WTC11 (cell line): Measurements from ENCODE around the gene LPCAT1. TPM values are rescaled to one million over a fixed set of nuclear protein-coding genes. Genes with fewer than 3 reads are reported as not detected.

Source experiments
- ATAC-seq: fragments of 200-7000 bp; cut with Tn5 transposase; 2 replicates; pipeline ENCODE4 v1.10.0; 2021; ENCODE audit warnings: mild to moderate bottlenecking, moderate library complexity
- CTCF ChIA-PET: fragments of 300-600 bp; sonication (Branson Sonifier 250); formaldehyde crosslinking; loops from one replicate; lab custom pipeline; 2021; ENCODE audit warnings: antibody characterized with exemption; lab: Charles Lee
- POLR2A ChIA-PET: fragments of 350-600 bp; sonication (Branson Sonifier 250); formaldehyde crosslinking; loops from one replicate; lab custom pipeline; 2021; ENCODE audit warnings: antibody characterized with exemption; lab: Charles Lee
- DNase-seq: peaks from one replicate; pipeline ENCODE4 v3.0.0; 2021; ENCODE audit warnings: low spot score
- H3K27ac Mint-ChIP-seq: 2 replicates; pipeline ENCODE4 v1.8.0; 2021; ENCODE audit warnings: mixed read lengths
- H3K27me3 Mint-ChIP-seq: 2 replicates; pipeline ENCODE4 v1.8.0; 2021; ENCODE audit warnings: low read depth, mild to moderate bottlenecking, moderate library complexity, mixed read lengths
- H3K36me3 Mint-ChIP-seq: 2 replicates; pipeline ENCODE4 v1.8.0; 2021; ENCODE audit warnings: mixed read lengths
- H3K4me1 Mint-ChIP-seq: 2 replicates; pipeline ENCODE4 v1.8.0; 2022; ENCODE audit warnings: mixed read lengths
- H3K4me3 Mint-ChIP-seq: 2 replicates; pipeline ENCODE4 v1.8.0; 2021; ENCODE audit warnings: mild to moderate bottlenecking, moderate library complexity, mixed read lengths
- H3K9me3 Mint-ChIP-seq: 2 replicates; pipeline ENCODE4 v1.8.0; 2021; ENCODE audit warnings: mixed read lengths
- AR ChIP-seq: fragments of 250-450 bp; sonication (Bioruptor Pico); IDR thresholded peaks from 2 replicates; pipeline ENCODE4 v1.9.0; 2021; ENCODE audit warnings: mild to moderate bottlenecking
- ATF1 ChIP-seq: sonication (generic); formaldehyde crosslinking; IDR thresholded peaks from 2 replicates; pipeline ENCODE4 v1.8.1; 2023; ENCODE audit warnings: mild to moderate bottlenecking, moderate library complexity, missing genetic modification reagents
- CDX4 ChIP-seq: fragments of 250-450 bp; sonication (Bioruptor Pico); IDR thresholded peaks from 2 replicates; pipeline ENCODE4 v1.9.0; 2021; ENCODE audit warnings: moderate library complexity, mild to moderate bottlenecking, inconsistent platforms, borderline replicate concordance
- ELF4 ChIP-seq: sonication (generic); formaldehyde crosslinking; IDR thresholded peaks from 2 replicates; pipeline ENCODE4 v1.8.1; 2022; ENCODE audit warnings: low read depth, mild to moderate bottlenecking, moderate library complexity, missing genetic modification reagents
- FOXK1 ChIP-seq: sonication (generic); formaldehyde crosslinking; IDR thresholded peaks from 2 replicates; pipeline ENCODE4 v1.8.0; 2022; ENCODE audit warnings: mild to moderate bottlenecking, moderate library complexity, missing genetic modification reagents
- HMGA2 ChIP-seq: fragments of 250-450 bp; sonication (Bioruptor Pico); IDR thresholded peaks from 2 replicates; pipeline ENCODE4 v1.4.0; 2021; ENCODE audit warnings: mild to moderate bottlenecking, moderate library complexity
- JAZF1 ChIP-seq: fragments of 250-450 bp; sonication (Bioruptor Pico); IDR thresholded peaks from 2 replicates; pipeline ENCODE4 v1.9.0; 2021; ENCODE audit warnings: moderate library complexity, mild to moderate bottlenecking, inconsistent platforms
- KAT7 ChIP-seq: sonication (generic); formaldehyde crosslinking; IDR thresholded peaks from 2 replicates; pipeline ENCODE4 v1.8.1; 2023; ENCODE audit warnings: missing genetic modification reagents, mild to moderate bottlenecking, borderline replicate concordance
- MAX ChIP-seq: sonication (generic); formaldehyde crosslinking; IDR thresholded peaks from 2 replicates; pipeline ENCODE4 v1.8.0; 2022; ENCODE audit warnings: mild to moderate bottlenecking, missing genetic modification reagents
- NFE2L1 ChIP-seq: sonication (generic); formaldehyde crosslinking; IDR thresholded peaks from 2 replicates; pipeline ENCODE4 v1.8.1; 2023; ENCODE audit warnings: missing genetic modification reagents
- NR1H2 ChIP-seq: sonication (generic); formaldehyde crosslinking; IDR thresholded peaks from 2 replicates; pipeline ENCODE4 v1.9.0; 2021; ENCODE audit warnings: mild to moderate bottlenecking, moderate library complexity, missing genetic modification reagents
- PRRX2 ChIP-seq: fragments of 250-450 bp; sonication (Bioruptor Pico); IDR thresholded peaks from 2 replicates; pipeline ENCODE4 v1.8.0; 2021; ENCODE audit warnings: mild to moderate bottlenecking
- SOX15 ChIP-seq: fragments of 250-450 bp; sonication (Bioruptor Pico); IDR thresholded peaks from 2 replicates; pipeline ENCODE4 v1.9.0; 2021; ENCODE audit warnings: mild to moderate bottlenecking
- USF1 ChIP-seq: sonication (generic); formaldehyde crosslinking; IDR thresholded peaks from 2 replicates; pipeline ENCODE4 v1.8.0; 2022; ENCODE audit warnings: mild to moderate bottlenecking, missing genetic modification reagents
- ZNF219 ChIP-seq: sonication (generic); formaldehyde crosslinking; IDR thresholded peaks from 2 replicates; pipeline ENCODE4 v1.8.0; 2023; ENCODE audit warnings: missing genetic modification reagents, mild to moderate bottlenecking, borderline replicate concordance
- ZNF317 ChIP-seq: sonication (generic); formaldehyde crosslinking; IDR thresholded peaks from 2 replicates; pipeline ENCODE4 v1.8.1; 2023; ENCODE audit warnings: low read depth, mild to moderate bottlenecking, moderate library complexity, missing genetic modification reagents, borderline replicate concordance
- ZNF671 ChIP-seq: fragments of 250-450 bp; sonication (Bioruptor Pico); IDR thresholded peaks from 2 replicates; pipeline ENCODE4 v1.8.0; 2021; ENCODE audit warnings: mild to moderate bottlenecking
- total RNA-seq: library from RNA; stranded (reverse); gene quantifications from 3 replicates; pipeline ENCODE4 v1.2.3, GENCODE V29; 2021
- TF ChIP-seq, protein P1 (sequence below): sonication (generic); formaldehyde crosslinking; IDR thresholded peaks from 2 replicates; pipeline ENCODE4 v1.8.1; 2023; ENCODE audit warnings: mild to moderate bottlenecking, missing genetic modification reagents, moderate library complexity
- TF ChIP-seq, protein P2 (sequence below): sonication (generic); formaldehyde crosslinking; IDR thresholded peaks from 2 replicates; pipeline ENCODE4 v1.8.1; 2023; ENCODE audit warnings: mild to moderate bottlenecking, missing genetic modification reagents, borderline replicate concordance

LPCAT1 gene
- total RNA-seq, 1 experiment from 2014 or later: 206 TPM

DNA sequence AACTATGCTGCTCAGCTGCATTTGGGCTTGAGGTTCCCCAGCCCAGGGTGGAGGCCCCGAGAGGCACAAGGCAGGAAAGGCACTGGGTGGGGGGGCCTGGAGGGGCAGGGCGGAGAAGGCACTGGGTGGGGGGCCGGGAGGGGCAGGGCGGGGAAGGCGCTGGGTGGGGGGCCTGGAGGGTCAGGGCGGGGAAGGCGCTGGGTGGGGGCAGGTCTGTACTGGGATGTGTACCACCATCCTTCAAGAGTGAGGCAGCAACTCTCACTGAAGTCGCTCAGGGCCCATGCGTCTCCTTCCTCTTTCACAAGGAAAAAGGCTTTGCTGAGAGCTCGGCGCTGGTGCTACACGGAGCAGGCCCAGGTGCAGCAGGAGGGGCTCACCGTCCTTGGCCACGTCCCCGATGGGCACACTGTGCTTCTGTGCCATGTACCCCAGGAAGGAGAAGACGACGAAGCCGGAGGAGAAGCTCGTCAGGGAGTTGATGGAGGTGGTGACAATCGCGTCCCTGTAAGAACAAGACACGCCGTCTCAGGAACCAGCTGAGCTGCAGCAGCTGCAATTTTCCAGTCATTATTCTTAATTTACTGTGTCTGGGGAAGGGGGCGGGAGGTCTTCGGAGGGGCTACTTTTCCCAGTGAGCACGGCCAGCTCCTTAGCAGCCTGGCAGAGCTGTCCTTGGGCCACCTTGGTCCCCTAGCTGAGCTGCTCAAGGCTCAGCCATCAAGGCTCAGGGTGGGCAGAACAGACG, 109.3 kb downstream of the LPCAT1 start (continued):
- no peak for TF ChIP-seq MAX (CRISPR knock-in tag)

- H3K27me3 Mint-ChIP-seq: no peaks in the 10 kb centered on the region
- H3K9me3 Mint-ChIP-seq: peaks cover 7% of the 10 kb centered on the region
- no peak overlapping the region for H3K4me3 Mint-ChIP-seq
- DNase-seq (no peak), ATAC-seq (peak; percentile 6; the same call in 1 of the 2 replicates)
- H3K27ac Mint-ChIP-seq: no peak overlapping the region
- TF ChIP-seq CDX4: no peak
- TF ChIP-seq ELF4 (CRISPR knock-in tag): no peak
- no peak for TF ChIP-seq USF1 (CRISPR knock-in tag)
- TF ChIP-seq ZNF317 (CRISPR knock-in tag): no peak
- POLR2A ChIA-PET: no interaction called here
- peaks cover 10% of the 10 kb centered on the region for H3K4me1 Mint-ChIP-seq
- H3K36me3 Mint-ChIP-seq: no peaks in the 10 kb centered on the region
- CTCF ChIA-PET: interaction anchor here (0.7 to 2.1 kb wide), 6 partner anchors 24 to 274 kb away, joined by 3 to 16 read pairs (median 4); no protein-coding TSS in a partner anchor
Observed at GRCh38 chr5:1413611-1414241, 110.0 kb downstream of the LPCAT1 start.

GRCh38 chr5:1413211-1413610, 110.5 kb downstream of the LPCAT1 start:
- peaks cover 2% of the 10 kb centered on the region for H3K9me3 Mint-ChIP-seq
- no peak for TF ChIP-seq ZNF317 (CRISPR knock-in tag)
- TF ChIP-seq NR1H2 (CRISPR knock-in tag): no peak
- TF ChIP-seq, protein P1, sequence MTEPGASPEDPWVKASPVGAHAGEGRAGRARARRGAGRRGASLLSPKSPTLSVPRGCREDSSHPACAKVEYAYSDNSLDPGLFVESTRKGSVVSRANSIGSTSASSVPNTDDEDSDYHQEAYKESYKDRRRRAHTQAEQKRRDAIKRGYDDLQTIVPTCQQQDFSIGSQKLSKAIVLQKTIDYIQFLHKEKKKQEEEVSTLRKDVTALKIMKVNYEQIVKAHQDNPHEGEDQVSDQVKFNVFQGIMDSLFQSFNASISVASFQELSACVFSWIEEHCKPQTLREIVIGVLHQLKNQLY (CRISPR knock-in tag): no peak
- no peak for TF ChIP-seq NFE2L1 (CRISPR knock-in tag)
- no peak for TF ChIP-seq MAX (CRISPR knock-in tag)
- no peak for TF ChIP-seq AR (CRISPR knock-in tag)
- no peak for TF ChIP-seq ZNF219 (CRISPR knock-in tag)
- TF ChIP-seq ATF1 (CRISPR knock-in tag): no peak
- no peak for TF ChIP-seq ZNF671
- TF ChIP-seq SOX15 (CRISPR knock-in tag): no peak
- TF ChIP-seq, protein P2, sequence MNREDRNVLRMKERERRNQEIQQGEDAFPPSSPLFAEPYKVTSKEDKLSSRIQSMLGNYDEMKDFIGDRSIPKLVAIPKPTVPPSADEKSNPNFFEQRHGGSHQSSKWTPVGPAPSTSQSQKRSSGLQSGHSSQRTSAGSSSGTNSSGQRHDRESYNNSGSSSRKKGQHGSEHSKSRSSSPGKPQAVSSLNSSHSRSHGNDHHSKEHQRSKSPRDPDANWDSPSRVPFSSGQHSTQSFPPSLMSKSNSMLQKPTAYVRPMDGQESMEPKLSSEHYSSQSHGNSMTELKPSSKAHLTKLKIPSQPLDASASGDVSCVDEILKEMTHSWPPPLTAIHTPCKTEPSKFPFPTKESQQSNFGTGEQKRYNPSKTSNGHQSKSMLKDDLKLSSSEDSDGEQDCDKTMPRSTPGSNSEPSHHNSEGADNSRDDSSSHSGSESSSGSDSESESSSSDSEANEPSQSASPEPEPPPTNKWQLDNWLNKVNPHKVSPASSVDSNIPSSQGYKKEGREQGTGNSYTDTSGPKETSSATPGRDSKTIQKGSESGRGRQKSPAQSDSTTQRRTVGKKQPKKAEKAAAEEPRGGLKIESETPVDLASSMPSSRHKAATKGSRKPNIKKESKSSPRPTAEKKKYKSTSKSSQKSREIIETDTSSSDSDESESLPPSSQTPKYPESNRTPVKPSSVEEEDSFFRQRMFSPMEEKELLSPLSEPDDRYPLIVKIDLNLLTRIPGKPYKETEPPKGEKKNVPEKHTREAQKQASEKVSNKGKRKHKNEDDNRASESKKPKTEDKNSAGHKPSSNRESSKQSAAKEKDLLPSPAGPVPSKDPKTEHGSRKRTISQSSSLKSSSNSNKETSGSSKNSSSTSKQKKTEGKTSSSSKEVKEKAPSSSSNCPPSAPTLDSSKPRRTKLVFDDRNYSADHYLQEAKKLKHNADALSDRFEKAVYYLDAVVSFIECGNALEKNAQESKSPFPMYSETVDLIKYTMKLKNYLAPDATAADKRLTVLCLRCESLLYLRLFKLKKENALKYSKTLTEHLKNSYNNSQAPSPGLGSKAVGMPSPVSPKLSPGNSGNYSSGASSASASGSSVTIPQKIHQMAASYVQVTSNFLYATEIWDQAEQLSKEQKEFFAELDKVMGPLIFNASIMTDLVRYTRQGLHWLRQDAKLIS (CRISPR knock-in tag): no peak
- no peak for TF ChIP-seq FOXK1 (CRISPR knock-in tag)
- TF ChIP-seq HMGA2 (CRISPR knock-in tag): no peak
- no peak for TF ChIP-seq KAT7 (CRISPR knock-in tag)
- no peak for TF ChIP-seq JAZF1 (CRISPR knock-in tag)
- no peak for TF ChIP-seq PRRX2 (CRISPR knock-in tag)
- DNase-seq: no peak
- no peak overlapping the region for H3K27ac Mint-ChIP-seq
- peaks cover 10% of the 10 kb centered on the region for H3K4me1 Mint-ChIP-seq
- H3K36me3 Mint-ChIP-seq: no peaks in the 10 kb centered on the region
- POLR2A ChIA-PET: no interaction called here
- ATAC-seq: peak; percentile 28
- CTCF ChIA-PET: interaction anchor here (0.5 to 2.1 kb wide), 3 partner anchors 28 to 406 kb away, joined by 3 to 16 read pairs (median 4); no protein-coding TSS in a partner anchor
- no peak overlapping the region for H3K4me3 Mint-ChIP-seq
- H3K27me3 Mint-ChIP-seq: no peaks in the 10 kb centered on the region
